ENCODE measurements around the gene SLC35A4. TPM values are rescaled to one million over a fixed set of nuclear protein-coding genes. Genes with fewer than 3 reads are reported as not detected.
A peak's percentile ranks its signal among the peaks of the same experiment; 100 is the strongest.
"Not testable (repeated sequence)": the region's sequence is repeated elsewhere in the genome, so short reads cannot be mapped to it uniquely, and the experiment has no call there.

The SLC35A4 gene
- total RNA-seq, 6 donors from 2014 or later = 30.4 to 92.3 (median 56.7) TPM

DNA sequence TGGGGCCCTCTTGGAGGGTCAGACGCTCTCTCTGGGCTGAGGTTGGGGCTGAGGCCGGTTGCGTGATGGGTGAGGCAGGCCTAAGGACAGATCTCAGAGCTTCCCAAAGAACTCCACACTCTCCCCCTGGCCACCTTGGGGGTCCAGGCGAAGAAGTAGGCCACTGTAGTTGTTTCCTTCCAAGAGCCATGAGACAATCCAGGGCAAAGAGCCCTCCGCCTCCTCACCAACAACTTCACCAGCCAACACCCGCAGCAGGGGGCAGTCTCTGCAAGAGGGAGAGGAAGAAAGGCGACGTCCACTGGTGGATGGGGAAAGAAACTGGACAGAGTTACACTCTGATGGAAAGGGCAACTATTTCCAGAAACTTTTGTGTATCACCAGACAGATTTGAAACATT lies 10.7 kb downstream of the SLC35A4 start:
- WGBS, 2 donors = 71 to 77% methylated on average over 8 of the region's 8 CpGs

GRCh38 chr5:140576776-140577201 lies 12.2 kb downstream of the SLC35A4 start:
- peak in 1 of 2 donors; percentile 46 for ATAC-seq (ENCODE audit: low FRiP score in 2 of 2)
- WGBS, 2 donors = 47 to 57% methylated on average over 2 of the region's 2 CpGs
- Histone ChIP-seq H3K4me1 (peaks cover 8 to 25% (median 17%) of the 10 kb centered on the region in 4 donors), H3K36me3 (no peaks in the 10 kb centered on the region), H3K27me3 (no peaks in the 10 kb centered on the region), H3K4me3 (no peak overlapping the region), H3K27ac (peak overlapping the region; percentile 35 to 77 (median 66)), H3K9me3 (no peaks in the 10 kb centered on the region)
- no peak for TF ChIP-seq CTCF (IDR thresholded peaks at IDR 0.05)
- TF ChIP-seq POLR2AphosphoS5 (IDR thresholded peaks at IDR 0.05) = no peak
- TF ChIP-seq EP300 (IDR thresholded peaks at IDR 0.05) = no peak
- no peak for TF ChIP-seq POLR2A (IDR thresholded peaks at IDR 0.05)
- no peak for DNase-seq

More for the DNA sequence above, 10.7 kb downstream of the SLC35A4 start:
- H3K27ac ChIP-seq = peak overlapping the region in 3 of 4 donors; percentile 36 to 59 (median 53)
- peaks cover 10 to 29% (median 22%) of the 10 kb centered on the region in 4 donors for H3K4me1 ChIP-seq
- no peak overlapping the region for H3K4me3 ChIP-seq
- H3K27me3 ChIP-seq = no peaks in the 10 kb centered on the region
- peaks cover 0 to 3% (median under 1%) of the 10 kb centered on the region in 4 donors for H3K36me3 ChIP-seq
- no peaks in the 10 kb centered on the region for H3K9me3 ChIP-seq
- DNase-seq (peak in 1 of 2 donors; percentile 74), ATAC-seq (ENCODE audit: low FRiP score in 2 of 2) (peak; percentile 83 to 90)
- TF ChIP-seq EP300 (IDR thresholded peaks at IDR 0.05) = no peak
- no peak for TF ChIP-seq POLR2A (IDR thresholded peaks at IDR 0.05)
- peak in 1 of 2 donors; percentile 51 for TF ChIP-seq POLR2AphosphoS5 (IDR thresholded peaks at IDR 0.05)
- TF ChIP-seq CTCF (IDR thresholded peaks at IDR 0.05) = peak; percentile 43 to 71 (median 63)

DNA sequence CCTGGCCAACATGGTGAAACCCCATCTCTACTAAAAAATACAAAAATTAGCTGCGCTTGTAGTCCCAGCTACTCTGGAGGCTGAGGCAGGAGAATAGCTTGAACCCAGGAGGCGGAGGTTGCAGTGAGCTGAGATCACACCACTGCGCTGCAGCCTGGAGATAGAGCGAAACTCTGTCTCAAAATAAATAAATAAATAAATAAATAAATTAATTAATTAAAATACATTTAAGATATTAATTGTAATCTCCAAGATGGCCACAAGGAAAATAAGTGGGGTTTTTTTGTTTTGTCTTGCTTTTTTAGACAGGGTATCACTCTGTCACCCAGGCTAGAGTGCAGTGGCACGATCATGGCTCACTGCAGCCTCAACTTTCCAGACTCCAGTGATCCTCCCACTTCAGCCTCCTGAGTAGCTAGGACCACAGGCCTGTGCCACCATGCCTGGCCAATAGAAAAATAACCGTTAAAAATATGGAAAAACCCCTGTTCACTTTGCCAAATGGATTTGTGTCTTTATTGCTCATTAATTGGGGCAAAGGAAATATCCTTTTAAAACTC lies 14.6 kb downstream of the SLC35A4 start:
- H3K27ac ChIP-seq; H3K4me3 ChIP-seq; DNase-seq; H3K36me3 ChIP-seq; ATAC-seq (ENCODE audit: low FRiP score in 2 of 2); H3K27me3 ChIP-seq; H3K9me3 ChIP-seq: not testable (repeated sequence)
- H3K4me1 ChIP-seq = peaks cover 8 to 25% (median 17%) of the 10 kb centered on the region in 4 donors
- WGBS, 2 donors = 95 to 96% methylated on average over 6 of the region's 6 CpGs

DNA sequence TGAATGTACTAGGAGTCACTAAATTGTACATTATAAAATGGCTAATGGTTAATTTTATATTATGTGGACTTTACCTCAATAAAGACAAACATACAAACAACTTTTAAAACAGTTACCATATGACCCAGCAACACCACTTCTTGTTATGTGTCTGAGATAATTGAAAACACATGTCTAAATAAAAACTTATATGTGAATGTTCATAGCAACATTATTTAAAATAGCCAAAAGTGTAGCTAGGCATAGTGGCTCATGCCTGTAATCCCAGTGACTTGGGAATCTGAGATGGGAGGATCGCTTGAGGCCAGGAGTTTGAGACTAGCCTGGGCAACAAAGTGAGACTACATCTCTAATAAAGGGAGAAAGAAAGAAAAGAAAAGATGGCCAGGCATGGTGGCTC lies 22.9 kb downstream of the SLC35A4 start:
- Histone ChIP-seq H3K4me3 (no peak overlapping the region), H3K27ac (peak overlapping the region in 1 of 4 donors; percentile 75), H3K27me3 (no peaks in the 10 kb centered on the region), H3K4me1 (peaks cover 12 to 24% (median 16%) of the 10 kb centered on the region in 4 donors), H3K36me3 (no peaks in the 10 kb centered on the region), H3K9me3 (no peaks in the 10 kb centered on the region)
- TF ChIP-seq POLR2A (IDR thresholded peaks at IDR 0.05) (no peak), EP300 (IDR thresholded peaks at IDR 0.05) (no peak), POLR2AphosphoS5 (IDR thresholded peaks at IDR 0.05) (no peak), CTCF (IDR thresholded peaks at IDR 0.05) (no peak)
- WGBS, 2 donors = 92 to 100% methylated on average over 1 of the region's 1 CpG
- DNase-seq = no peak
- no peak for ATAC-seq (ENCODE audit: low FRiP score in 2 of 2)

- Histone ChIP-seq H3K27me3 (no peaks in the 10 kb centered on the region), H3K9me3 (no peaks in the 10 kb centered on the region), H3K27ac (peak overlapping the region; percentile 40 to 75 (median 58)), H3K4me1 (peaks cover 12 to 24% (median 16%) of the 10 kb centered on the region in 4 donors), H3K36me3 (no peaks in the 10 kb centered on the region), H3K4me3 (no peak overlapping the region)
- WGBS, 2 donors = 41 to 44% methylated on average over 5 of the region's 5 CpGs
- ATAC-seq (ENCODE audit: low FRiP score in 2 of 2) (peak in 1 of 2 donors; percentile 74), DNase-seq (no peak)
- TF ChIP-seq CTCF (IDR thresholded peaks at IDR 0.05) = no peak
Measured at GRCh38 chr5:140588311-140589070, 23.9 kb downstream of the SLC35A4 start.
